Astrocyte (in vitro differentiated cells and primary cell): ENCODE measurements around the gene PREX1. TPM values are rescaled to one million over a fixed set of nuclear protein-coding genes. Genes with fewer than 3 reads are reported as not detected.

Source experiments
- DNase-seq: peaks from one replicate; pipeline ENCODE4 v3.0.0-alpha.2; 2010; ENCODE audit warnings: low read depth
- FAIRE-seq: peaks from 2 replicates; lab custom pipeline; 2011; peaks lifted over from hg19 to GRCh38; lab: Jason Lieb, UNC
- H2AFZ ChIP-seq: 2 replicates; pipeline ENCODE4 v1.6.0; 2012; ENCODE audit warnings: low read depth, low read length, inconsistent platforms
- H3K27ac ChIP-seq: 2 replicates; pipeline ENCODE4 v1.5.1; 2011; ENCODE audit warnings: low read depth, low read length, inconsistent platforms
- H3K27me3 ChIP-seq: 2 replicates; pipeline ENCODE4 v1.6.0; 2011; ENCODE audit warnings: low read length, inconsistent platforms; ENCODE audit not compliant: insufficient read depth
- H3K36me3 ChIP-seq: 2 replicates; pipeline ENCODE4 v1.5.1; 2011; ENCODE audit warnings: low read length, inconsistent platforms; ENCODE audit not compliant: insufficient read depth
- H3K4me1 ChIP-seq: 2 replicates; pipeline ENCODE4 v1.5.1; 2011; ENCODE audit warnings: low read length, inconsistent platforms; ENCODE audit not compliant: insufficient read depth
- H3K4me2 ChIP-seq: 2 replicates; pipeline ENCODE4 v1.6.0; 2012; ENCODE audit warnings: low read length, inconsistent platforms
- H3K4me3 ChIP-seq: 2 replicates; pipeline ENCODE4 v1.5.1; 2011; ENCODE audit warnings: low read depth, mild to moderate bottlenecking, low read length, inconsistent platforms; ENCODE audit not compliant: insufficient read depth
- H3K79me2 ChIP-seq: 2 replicates; pipeline ENCODE4 v1.6.0; 2012; ENCODE audit warnings: mild to moderate bottlenecking, low read length, inconsistent platforms; ENCODE audit not compliant: insufficient read depth
- H3K9ac ChIP-seq: 2 replicates; pipeline ENCODE4 v1.6.0; 2012; ENCODE audit warnings: mild to moderate bottlenecking, low read length, inconsistent platforms
- H3K9me3 ChIP-seq: 2 replicates; pipeline ENCODE4 v1.5.1; 2012; ENCODE audit warnings: low read depth, mild to moderate bottlenecking, low read length, inconsistent platforms; ENCODE audit not compliant: insufficient read depth
- H4K20me1 ChIP-seq: 2 replicates; pipeline ENCODE4 v1.6.0; 2012; ENCODE audit warnings: low read length, inconsistent platforms; ENCODE audit not compliant: insufficient read depth
- H3K27ac Mint-ChIP-seq: one replicate; pipeline ENCODE4 v1.8.0; 2021; ENCODE audit warnings: mild to moderate bottlenecking, mixed read lengths; ENCODE audit not compliant: unreplicated experiment
- H3K27me3 Mint-ChIP-seq: one replicate; pipeline ENCODE4 v1.8.0; 2021; ENCODE audit warnings: low read depth, mixed read lengths; ENCODE audit not compliant: unreplicated experiment
- H3K36me3 Mint-ChIP-seq: one replicate; pipeline ENCODE4 v1.8.0; 2021; ENCODE audit warnings: low read depth, mixed read lengths; ENCODE audit not compliant: unreplicated experiment
- H3K4me1 Mint-ChIP-seq: one replicate; pipeline ENCODE4 v1.8.0; 2021; ENCODE audit warnings: low read depth, mixed read lengths; ENCODE audit not compliant: unreplicated experiment
- H3K4me3 Mint-ChIP-seq: one replicate; pipeline ENCODE4 v1.8.0; 2021; ENCODE audit warnings: mild to moderate bottlenecking, moderate library complexity, mixed read lengths; ENCODE audit not compliant: unreplicated experiment
- H3K9me3 Mint-ChIP-seq: one replicate; pipeline ENCODE4 v1.8.0; 2021; ENCODE audit warnings: mild to moderate bottlenecking, mixed read lengths; ENCODE audit not compliant: unreplicated experiment
- EZH2 ChIP-seq: IDR thresholded peaks from 2 replicates; pipeline ENCODE4 v1.6.1; 2012; ENCODE audit warnings: mild to moderate bottlenecking, low read length, inconsistent platforms; ENCODE audit not compliant: insufficient read depth
- total RNA-seq: library from RNA; stranded (reverse); gene quantifications from 2 replicates; pipeline ENCODE4 v1.2.1, GENCODE V29; 2021
- TF ChIP-seq, protein P1 (sequence below): IDR thresholded peaks from 2 replicates; pipeline ENCODE4 v1.5.1; 2011; ENCODE audit warnings: low read depth, mild to moderate bottlenecking, inconsistent platforms, low read length, moderate library complexity; ENCODE audit not compliant: insufficient read depth

Gene PREX1
- total RNA-seq, 1 donor from 2014 or later, result 3.5 TPM

DNA sequence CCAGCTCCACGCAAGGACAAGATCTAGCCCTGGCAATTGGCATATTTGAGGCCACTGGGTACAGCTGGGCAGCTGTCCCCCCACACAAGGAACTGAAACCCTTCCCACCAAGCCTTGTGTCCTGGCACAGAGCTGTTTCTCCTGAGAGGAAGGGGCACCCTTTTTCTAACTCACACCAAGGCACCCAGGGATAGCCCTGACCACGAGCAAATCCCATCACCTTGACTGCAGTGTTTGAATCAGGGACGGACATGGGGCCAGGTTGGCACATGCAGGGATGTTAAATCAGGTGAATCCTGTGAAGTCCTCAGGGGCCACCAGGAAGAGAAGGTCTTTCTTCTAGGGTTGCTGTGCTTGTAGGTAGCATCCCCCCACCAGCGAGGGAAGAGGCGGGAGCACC, 246.6 kb downstream of the PREX1 start:
- Mint-ChIP-seq H3K4me1 (no peaks in the 10 kb centered on the region), H3K27ac (no peak overlapping the region), H3K27me3 (peaks cover 38% of the 10 kb centered on the region), H3K9me3 (peaks cover 2% of the 10 kb centered on the region), H3K4me3 (no peak overlapping the region), H3K36me3 (no peaks in the 10 kb centered on the region)
- Histone ChIP-seq H2AFZ (no peak overlapping the region), H3K36me3 (no peaks in the 10 kb centered on the region), H3K9ac (no peak overlapping the region), H3K4me1 (no peaks in the 10 kb centered on the region), H3K79me2 (no peaks in the 10 kb centered on the region), H3K4me3 (no peak overlapping the region), H3K4me2 (no peak overlapping the region), H4K20me1 (no peaks in the 10 kb centered on the region), H3K27me3 (peaks cover 14% of the 10 kb centered on the region), H3K27ac (no peak overlapping the region), H3K9me3 (no peaks in the 10 kb centered on the region)
- DNase-seq (no peak), FAIRE-seq (no peak)
- TF ChIP-seq, protein P1, sequence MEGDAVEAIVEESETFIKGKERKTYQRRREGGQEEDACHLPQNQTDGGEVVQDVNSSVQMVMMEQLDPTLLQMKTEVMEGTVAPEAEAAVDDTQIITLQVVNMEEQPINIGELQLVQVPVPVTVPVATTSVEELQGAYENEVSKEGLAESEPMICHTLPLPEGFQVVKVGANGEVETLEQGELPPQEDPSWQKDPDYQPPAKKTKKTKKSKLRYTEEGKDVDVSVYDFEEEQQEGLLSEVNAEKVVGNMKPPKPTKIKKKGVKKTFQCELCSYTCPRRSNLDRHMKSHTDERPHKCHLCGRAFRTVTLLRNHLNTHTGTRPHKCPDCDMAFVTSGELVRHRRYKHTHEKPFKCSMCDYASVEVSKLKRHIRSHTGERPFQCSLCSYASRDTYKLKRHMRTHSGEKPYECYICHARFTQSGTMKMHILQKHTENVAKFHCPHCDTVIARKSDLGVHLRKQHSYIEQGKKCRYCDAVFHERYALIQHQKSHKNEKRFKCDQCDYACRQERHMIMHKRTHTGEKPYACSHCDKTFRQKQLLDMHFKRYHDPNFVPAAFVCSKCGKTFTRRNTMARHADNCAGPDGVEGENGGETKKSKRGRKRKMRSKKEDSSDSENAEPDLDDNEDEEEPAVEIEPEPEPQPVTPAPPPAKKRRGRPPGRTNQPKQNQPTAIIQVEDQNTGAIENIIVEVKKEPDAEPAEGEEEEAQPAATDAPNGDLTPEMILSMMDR, result no peak
- no peak for TF ChIP-seq EZH2

DNA sequence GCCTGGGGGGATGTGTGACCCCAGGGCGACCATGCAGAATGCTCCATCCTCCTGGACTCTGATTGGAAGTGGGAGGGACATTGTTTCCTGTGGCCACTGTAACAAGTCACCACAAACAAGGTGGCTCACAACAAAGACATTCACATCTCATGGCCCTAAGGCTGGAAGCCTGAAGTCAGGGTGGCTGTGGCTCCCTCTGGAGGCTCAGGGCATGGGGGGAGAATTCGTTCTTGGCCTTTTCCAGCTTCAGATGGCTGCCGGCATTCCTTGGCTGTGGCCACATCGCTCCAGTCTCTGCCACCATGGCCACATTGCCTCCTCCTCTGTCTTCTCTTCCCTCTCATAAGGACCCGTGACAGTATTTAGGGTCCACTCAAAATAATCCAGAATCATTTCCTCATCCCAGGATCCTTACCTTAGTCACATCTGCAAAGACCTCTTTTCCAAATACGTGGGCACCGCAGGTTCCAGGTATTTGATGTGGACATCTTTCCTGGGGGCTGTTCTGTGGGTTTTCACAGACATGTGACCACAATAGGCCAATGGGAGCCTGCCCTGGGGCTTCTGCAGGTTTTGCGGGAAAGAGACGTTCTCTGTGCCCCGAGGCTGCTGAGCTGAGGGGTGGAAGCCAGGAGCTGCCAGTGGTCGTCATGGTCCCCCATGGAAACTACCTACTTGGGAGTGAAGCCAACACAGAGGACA, 249.3 kb downstream of the PREX1 start:
- H3K27me3 Mint-ChIP-seq, result peaks cover 27% of the 10 kb centered on the region
- Histone ChIP-seq H2AFZ (no peak overlapping the region), H3K9ac (no peak overlapping the region), H3K27ac (no peak overlapping the region), H3K4me1 (no peaks in the 10 kb centered on the region), H3K36me3 (no peaks in the 10 kb centered on the region), H4K20me1 (no peaks in the 10 kb centered on the region), H3K79me2 (no peaks in the 10 kb centered on the region), H3K4me2 (no peak overlapping the region), H3K27me3 (peaks cover 2% of the 10 kb centered on the region), H3K9me3 (no peaks in the 10 kb centered on the region), H3K4me3 (no peak overlapping the region)
- no peak overlapping the region for H3K4me3 Mint-ChIP-seq
- no peaks in the 10 kb centered on the region for H3K9me3 Mint-ChIP-seq
- no peaks in the 10 kb centered on the region for H3K4me1 Mint-ChIP-seq
- no peak for FAIRE-seq
- no peak overlapping the region for H3K27ac Mint-ChIP-seq
- TF ChIP-seq EZH2, result no peak
- TF ChIP-seq, protein P1, result no peak
- H3K36me3 Mint-ChIP-seq, result no peaks in the 10 kb centered on the region
- DNase-seq, result no peak

DNA sequence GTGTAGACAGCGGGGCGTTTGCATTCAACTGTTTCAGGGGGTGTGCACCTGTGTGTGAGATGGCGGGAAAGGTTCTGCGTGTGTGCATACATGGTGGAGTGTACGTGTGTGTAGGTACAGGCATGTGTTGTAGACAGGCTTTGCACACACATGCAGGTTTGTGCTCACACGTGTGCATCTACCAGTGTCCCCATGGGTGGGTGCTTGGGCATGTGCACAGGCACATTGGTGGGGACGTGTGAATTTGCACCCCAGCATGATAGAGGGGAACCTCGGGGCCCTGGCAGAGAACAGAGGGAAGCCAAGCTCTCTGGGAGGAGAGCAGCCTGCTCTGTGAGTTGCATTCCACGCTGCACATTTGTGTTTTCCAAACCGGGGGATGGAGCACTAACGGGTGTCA, 250.2 kb downstream of the PREX1 start:
- Mint-ChIP-seq H3K27ac (no peak overlapping the region), H3K4me3 (no peak overlapping the region), H3K27me3 (peaks cover 21% of the 10 kb centered on the region), H3K36me3 (no peaks in the 10 kb centered on the region), H3K4me1 (no peaks in the 10 kb centered on the region), H3K9me3 (no peaks in the 10 kb centered on the region)
- H3K79me2 ChIP-seq, result no peaks in the 10 kb centered on the region
- H3K4me2 ChIP-seq, result no peak overlapping the region
- TF ChIP-seq, protein P1, result no peak
- no peak for TF ChIP-seq EZH2
- peaks cover 2% of the 10 kb centered on the region for H3K27me3 ChIP-seq
- FAIRE-seq (no peak), DNase-seq (no peak)
- no peak overlapping the region for H3K9ac ChIP-seq
- H3K27ac ChIP-seq, result no peak overlapping the region
- H4K20me1 ChIP-seq, result no peaks in the 10 kb centered on the region
- no peaks in the 10 kb centered on the region for H3K9me3 ChIP-seq
- no peak overlapping the region for H2AFZ ChIP-seq
- no peak overlapping the region for H3K4me3 ChIP-seq
- no peaks in the 10 kb centered on the region for H3K4me1 ChIP-seq
- no peaks in the 10 kb centered on the region for H3K36me3 ChIP-seq
